NCI-H774 (cell line): Measurements from ENCODE around the gene C20orf204.
"Not testable (repeated sequence)": the region's sequence is repeated elsewhere in the genome, so short reads cannot be mapped to it uniquely, and the experiment has no call there.

Experiments used
- DNase-seq: peaks from one replicate; lab custom pipeline; 2025; lab: John Stamatoyannopoulos, UW

The C20orf204 gene

GRCh38 chr20:64035933-64036345, at the start of gene C20orf204:
Gene C20orf204 (plus strand): TSS chr20:64036182. CDS start chr20:64036324, 142 bp downstream.
- no peak for DNase-seq

- no peak for DNase-seq
Measured at GRCh38 chr20:64000906-64001305, 35.1 kb upstream of the C20orf204 start.

- no peak for DNase-seq
Measured at GRCh38 chr20:64001607-64002011, 34.4 kb upstream of the C20orf204 start.

GRCh38 chr20:64003960-64004725, 31.8 kb upstream of the C20orf204 start:
- DNase-seq: no peak

- no peak for DNase-seq
Measured at GRCh38 chr20:64005394-64005793, 30.6 kb upstream of the C20orf204 start.

- DNase-seq: no peak
Measured at GRCh38 chr20:64006490-64006889, 29.5 kb upstream of the C20orf204 start.

GRCh38 chr20:64006902-64007301, 29.1 kb upstream of the C20orf204 start:
- no peak for DNase-seq

- DNase-seq: no peak
Measured at GRCh38 chr20:64009811-64010387, 26.1 kb upstream of the C20orf204 start.

GRCh38 chr20:64010711-64011237, 25.2 kb upstream of the C20orf204 start:
- no peak for DNase-seq

- no peak for DNase-seq
Measured at GRCh38 chr20:64011366-64011779, 24.6 kb upstream of the C20orf204 start.

- not testable (repeated sequence) for DNase-seq
Measured at GRCh38 chr20:64012385-64013154, 23.4 kb upstream of the C20orf204 start.

GRCh38 chr20:64015635-64016034, 20.3 kb upstream of the C20orf204 start:
- no peak for DNase-seq

GRCh38 chr20:64021124-64021975, 14.6 kb upstream of the C20orf204 start:
- no peak for DNase-seq

- no peak for DNase-seq
Measured at GRCh38 chr20:64022671-64023360, 13.2 kb upstream of the C20orf204 start.

- no peak for DNase-seq
Measured at GRCh38 chr20:64023361-64024140, 12.4 kb upstream of the C20orf204 start.

- no peak for DNase-seq
Measured at GRCh38 chr20:64024141-64024990, 11.6 kb upstream of the C20orf204 start.

GRCh38 chr20:64025101-64025825, 10.7 kb upstream of the C20orf204 start:
- DNase-seq: no peak

- DNase-seq: no peak
Measured at GRCh38 chr20:64025826-64026412, 10.1 kb upstream of the C20orf204 start.
